ENCODE results near the gene NPY4R2. TPM values are rescaled to one million over a fixed set of nuclear protein-coding genes. Genes with fewer than 3 reads are reported as not detected.
"Not testable (repeated sequence)": the region's sequence is repeated elsewhere in the genome, so short reads cannot be mapped to it uniquely, and the experiment has no call there.

NPY4R2 gene
- total RNA-seq, 2 donors from 2014 or later, result 0.74 TPM; not detected in 1

DNA sequence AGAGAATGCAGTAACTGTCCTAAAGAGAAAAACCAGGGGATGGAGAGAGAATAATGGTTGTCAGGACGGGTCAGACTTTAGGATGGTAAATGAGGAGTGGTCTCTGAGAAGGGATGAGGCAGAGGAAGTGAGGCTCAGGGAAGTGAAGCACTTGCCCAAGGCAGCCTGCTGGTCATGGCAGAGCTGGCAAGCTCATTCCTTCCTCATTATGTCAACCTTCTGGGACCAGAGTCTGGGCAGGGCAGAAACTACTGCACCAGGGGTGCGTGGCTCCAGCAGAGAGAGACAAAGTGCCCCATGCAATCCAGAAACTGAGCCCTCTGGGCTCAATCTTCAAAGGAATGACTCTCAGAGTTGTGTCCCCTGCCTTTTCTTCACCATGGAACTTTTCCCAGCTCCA lies 53.6 kb downstream of the NPY4R2 start:
- intact Hi-C loops (cut with DNase I); DNase-seq; ATAC-seq: not testable (repeated sequence)

Other genes with a start within 250 kb of the NPY4R2 start
- gene SYT15B, start 155.1 kb upstream of the NPY4R2 start, total RNA-seq, result 1 to 10 TPM; 1.6 to 3.8 TPM
- gene FAM25C, start 81.1 kb downstream of the NPY4R2 start, total RNA-seq, result not detected

Measured in left cardiac atrium (tissue), 4 donors.